K562 (cell line): ENCODE results near the gene TYW5. TPM values are rescaled to one million over a fixed set of nuclear protein-coding genes. Genes with fewer than 3 reads are reported as not detected.

Source experiments
- ATAC-seq: fragments of 200-7000 bp; cut with Tn5 transposase; 3 replicates; pipeline ENCODE4 v1.9.1; 2020; ENCODE audit warnings: moderate library complexity
- BruUV-seq: library from RNA; stranded (reverse); fragments of 400-500 nt; replicated peaks from 2 replicates; lab custom pipeline; 2021; lab: Mats Ljungman, UMichigan
- CTCF ChIA-PET: fragments of 300-600 bp; formaldehyde crosslinking; extraction: SDS; loops from one replicate; lab custom pipeline; 2021; ENCODE audit warnings: low intra/inter-chr PET ratio; lab: Yijun Ruan, JAX
- POLR2A ChIA-PET: fragments of 300-600, 350-650 bp; sonication (Branson Sonifier 250); formaldehyde crosslinking; extraction: SDS; loops from one replicate; lab custom pipeline; 2021; ENCODE audit warnings: antibody characterized with exemption, inconsistent platforms; lab: Yijun Ruan, JAX
- DNase-seq, 4 experiments: peaks; one replicate each; pipeline versions ENCODE4 v3.0.0 to v3.0.0-alpha.2; 2011 to 2018; ENCODE audit warnings: low spot score in 3 of 4, mixed read lengths in 3 of 4; ENCODE audit errors: extremely low read depth in 1 of 4
- FAIRE-seq: peaks from 2 replicates; lab custom pipeline; 2011; peaks lifted over from hg19 to GRCh38; lab: Jason Lieb, UNC
- H2AFZ ChIP-seq: 2 replicates; pipeline ENCODE4 v1.6.0; 2011; ENCODE audit warnings: low read depth, low read length, control low read depth, inconsistent platforms
- H3K27ac ChIP-seq: fragments of 200-600 bp; 3 replicates; pipeline ENCODE4 v1.8.0; 2011; ENCODE audit warnings: low read depth, mild to moderate bottlenecking, control low read depth, inconsistent platforms, low read length, moderate library complexity, mixed read lengths; ENCODE audit errors: extremely low read depth
- H3K27me3 ChIP-seq, 2 experiments: fragments of 300-600 bp in 1 of 2; 2 replicates in 1 of 2; 3 replicates in 1 of 2; pipeline versions ENCODE4 v1.6.0 to v1.8.0; 2011; ENCODE audit warnings: inconsistent platforms in 2 of 2, low read length in 2 of 2, mild to moderate bottlenecking in 1 of 2, mixed read lengths in 1 of 2, moderate library complexity in 1 of 2; ENCODE audit not compliant: control insufficient read depth in 2 of 2, insufficient read depth in 2 of 2
- H3K36me3 ChIP-seq: fragments of 300-600 bp; 3 replicates; pipeline ENCODE4 v1.8.0; 2011; ENCODE audit warnings: mild to moderate bottlenecking, low read length, inconsistent platforms; ENCODE audit not compliant: control insufficient read depth, insufficient read depth
- H3K4me1 ChIP-seq, 2 experiments: fragments of 200-600 bp in 1 of 2; replicated peaks in 1 of 2; 2 replicates in 1 of 2; 3 replicates in 1 of 2; pipeline versions ENCODE4 v1.5.1 to v1.8.0; 2011; ENCODE audit warnings: inconsistent platforms in 2 of 2, low read length in 2 of 2, mild to moderate bottlenecking in 1 of 2, mixed read lengths in 1 of 2, moderate library complexity in 1 of 2; ENCODE audit not compliant: control insufficient read depth in 2 of 2, insufficient read depth in 2 of 2
- H3K4me2 ChIP-seq: 2 replicates; pipeline ENCODE4 v1.6.1; 2011; ENCODE audit warnings: low read length, control low read depth, inconsistent platforms, mixed read lengths; ENCODE audit not compliant: insufficient read depth
- H3K4me3 ChIP-seq: fragments of 200-600 bp; sonication (generic), shearing (Covaris generic); 2 replicates; pipeline ENCODE4 v1.5.1; 2016; ENCODE audit warnings: control low read depth, inconsistent platforms
- H3K79me2 ChIP-seq: fragments of 200-600 bp; 3 replicates; pipeline ENCODE4 v1.8.0; 2011; ENCODE audit warnings: low read length, inconsistent platforms; ENCODE audit not compliant: control insufficient read depth, insufficient read depth
- H3K9ac ChIP-seq, 2 experiments: 2 replicates each; pipeline versions ENCODE4 v1.6.0 to v1.6.1; 2011; ENCODE audit warnings: low read depth in 2 of 2, low read length in 2 of 2, control low read depth in 1 of 2, inconsistent platforms in 1 of 2, mild to moderate bottlenecking in 1 of 2, mixed read lengths in 1 of 2; ENCODE audit not compliant: insufficient read depth in 1 of 2
- H3K9me1 ChIP-seq: one replicate; pipeline ENCODE4 v1.6.0; 2011; ENCODE audit warnings: inconsistent platforms, mild to moderate bottlenecking, low read length, moderate library complexity; ENCODE audit not compliant: control insufficient read depth, insufficient read depth
- H3K9me3 ChIP-seq: replicated peaks from 2 replicates; pipeline ENCODE4 v1.5.1; 2011; ENCODE audit warnings: low read depth, low read length, inconsistent platforms; ENCODE audit not compliant: control insufficient read depth, insufficient read depth
- H4K20me1 ChIP-seq: replicated peaks from 2 replicates; pipeline ENCODE4 v1.6.1; 2011; ENCODE audit warnings: low read length, inconsistent platforms, mixed read lengths; ENCODE audit not compliant: control insufficient read depth, insufficient read depth
- ARID1B ChIP-seq: fragments of 450-650 bp; IDR thresholded peaks from 2 replicates; pipeline ENCODE4 v1.6.1; 2016; ENCODE audit warnings: antibody characterized with exemption, mild to moderate bottlenecking, inconsistent platforms
- FOXA3 ChIP-seq, 2 experiments: fragments of 450-650 bp in 1 of 2; sonication (generic) in 1 of 2; formaldehyde crosslinking; IDR thresholded peaks in 1 of 2; conservative IDR thresholded peaks in 1 of 2; 2 replicates each; pipeline versions ENCODE4 v1.4.0 to v1.8.0; 2020 to 2022; ENCODE audit warnings: mild to moderate bottlenecking in 2 of 2, missing genetic modification reagents in 1 of 2
- MBD2 ChIP-seq: sonication (generic); IDR thresholded peaks from 2 replicates; pipeline ENCODE4 v1.6.1; 2016; ENCODE audit warnings: low read depth, borderline replicate concordance
- SRSF3 ChIP-seq: fragments of 200-400 bp; formaldehyde crosslinking; IDR thresholded peaks from 2 replicates; pipeline ENCODE4 v1.6.1; 2016; ENCODE audit warnings: mild to moderate bottlenecking, low read length, moderate library complexity; ENCODE audit not compliant: insufficient read depth
- TBP ChIP-seq: optimal IDR thresholded peaks from 2 replicates; pipeline ENCODE3; 2011; ENCODE audit warnings: low read depth, low read length, improper control_type of control experiment
- ZNF143 ChIP-seq: sonication (generic); formaldehyde crosslinking; IDR thresholded peaks from 2 replicates; pipeline ENCODE4 v1.9.0; 2022; ENCODE audit warnings: mild to moderate bottlenecking, missing genetic modification reagents
- ZNF282 ChIP-seq: sonication (generic); formaldehyde crosslinking; IDR thresholded peaks from 2 replicates; pipeline ENCODE4 v1.8.1; 2023; ENCODE audit warnings: missing genetic modification reagents
- WGBS: fragments of 100-300 bp; shearing (Covaris generic); methylation state at CpG from one replicate; pipeline ENCODE4 v1.1.6; 2016; ENCODE audit warnings: low coverage, mixed read lengths; ENCODE audit not compliant: insufficient coverage; ENCODE audit errors: missing lambda C conversion rate; 5-methylcytosine and 5-hydroxymethylcytosine counted together
- in situ Hi-C: fragments of 300-500 bp; cut with MboI; formaldehyde crosslinking; loops from 4 replicates; pipeline ENCODE4 v1.15.0; 2018; ENCODE audit warnings: inconsistent platforms, mixed read lengths
- intact Hi-C: fragments of 100-400 bp; cut with micrococcal nuclease; formaldehyde crosslinking; loops from 2 replicates; pipeline ENCODE4 v1.14.2; 2022
- polyA plus RNA-seq, 8 experiments: library from polyadenylated mRNA; depleted of rRNA in 4 of 8; stranded (reverse) in 5 of 8; unstranded in 3 of 8; fragments of >200 nt; fragmentation: Nextera tagmentation in 2 of 8; fragmentation: Illumina TruSeq in 1 of 8; extraction: Ambion mirVana in 2 of 8; extraction: Trizol in 1 of 8; gene quantifications; 2 replicates each; pipeline versions ENCODE4 v1.2.1 to v1.2.3, GENCODE V29; 2011 to 2014; ENCODE audit warnings: inconsistent platforms in 1 of 8, missing spikeins in 1 of 8
- total RNA-seq, 7 experiments: library from RNA; depleted of rRNA in 6 of 7; stranded (reverse); fragments of >200 nt in 6 of 7; fragmentation: Illumina TruSeq in 2 of 7; extraction: Trizol in 2 of 7; gene quantifications; 2 replicates each; pipeline versions ENCODE4 v1.2.1 to v1.2.3, GENCODE V29; 2011 to 2021; ENCODE audit warnings: low replicate concordance in 1 of 7

TYW5 gene
- total and polyA plus RNA-seq, 9 of the 15 experiments (the other 6 are each of a cell fraction or from before 2014, with no cell fraction given): 3.6 to 7.7 (median 4.6) TPM

- ChIA-PET CTCF (no interaction called here), POLR2A (interaction anchor here (1.5 kb wide), 1 partner anchor 12 kb away, joined by 10 read pairs; no protein-coding TSS in a partner anchor)
- no peaks in the 10 kb centered on the region for H3K27me3 ChIP-seq
- BruUV-seq: no TSS peak
- peaks cover 30% of the 10 kb centered on the region; the same call in 2 of the 3 replicates for H3K36me3 ChIP-seq
- H3K4me1 ChIP-seq: peaks cover 3 to 10% of the 10 kb centered on the region in 2 experiments; a peak in 3 of 5 replicates
- H3K79me2 ChIP-seq: peaks cover 52% of the 10 kb centered on the region
- no peaks in the 10 kb centered on the region for H3K9me1 ChIP-seq
- no peak for DNase-seq
- FAIRE-seq: peak; percentile 44
- ATAC-seq: no peak
- H4K20me1 ChIP-seq: no peaks in the 10 kb centered on the region
- WGBS: under 1% methylated on average over 11 of the region's 13 CpGs
- H3K4me3 ChIP-seq: peak overlapping the region; percentile 90
- H3K4me2 ChIP-seq: peak overlapping the region; percentile 96
- intact Hi-C loops: no loop called here
- H3K9ac ChIP-seq: peak overlapping the region; percentile 91 to 99
- TF ChIP-seq TBP (peak; percentile 8), ZNF282 (CRISPR knock-in tag) (no peak), ARID1B (no peak), FOXA3 (CRISPR knock-in tag; conservative IDR thresholded peaks at IDR 0.05 in 1 of 2, IDR thresholded peaks at IDR 0.05 in 1 of 2) (0 out of 4 replicates have a peak, but pooled peaks of 1 of the 2 experiments have one; percentile 4), MBD2 (no peak), ZNF143 (CRISPR knock-in tag) (no peak), SRSF3 (no peak)
- in situ Hi-C loops: no loop called here
- peaks cover 12% of the 10 kb centered on the region for H3K9me3 ChIP-seq
- peak overlapping the region; percentile 95 for H3K27ac ChIP-seq
- peak overlapping the region; percentile 88 for H2AFZ ChIP-seq
Observed at GRCh38 chr2:199911877-199912161, 43.5 kb downstream of the TYW5 start.
